ENCODE measurements around the gene RHOA. TPM values are rescaled to one million over a fixed set of nuclear protein-coding genes. Genes with fewer than 3 reads are reported as not detected.

The RHOA gene
- total RNA-seq, 2 donors from 2014 or later: 296 to 343 TPM

DNA sequence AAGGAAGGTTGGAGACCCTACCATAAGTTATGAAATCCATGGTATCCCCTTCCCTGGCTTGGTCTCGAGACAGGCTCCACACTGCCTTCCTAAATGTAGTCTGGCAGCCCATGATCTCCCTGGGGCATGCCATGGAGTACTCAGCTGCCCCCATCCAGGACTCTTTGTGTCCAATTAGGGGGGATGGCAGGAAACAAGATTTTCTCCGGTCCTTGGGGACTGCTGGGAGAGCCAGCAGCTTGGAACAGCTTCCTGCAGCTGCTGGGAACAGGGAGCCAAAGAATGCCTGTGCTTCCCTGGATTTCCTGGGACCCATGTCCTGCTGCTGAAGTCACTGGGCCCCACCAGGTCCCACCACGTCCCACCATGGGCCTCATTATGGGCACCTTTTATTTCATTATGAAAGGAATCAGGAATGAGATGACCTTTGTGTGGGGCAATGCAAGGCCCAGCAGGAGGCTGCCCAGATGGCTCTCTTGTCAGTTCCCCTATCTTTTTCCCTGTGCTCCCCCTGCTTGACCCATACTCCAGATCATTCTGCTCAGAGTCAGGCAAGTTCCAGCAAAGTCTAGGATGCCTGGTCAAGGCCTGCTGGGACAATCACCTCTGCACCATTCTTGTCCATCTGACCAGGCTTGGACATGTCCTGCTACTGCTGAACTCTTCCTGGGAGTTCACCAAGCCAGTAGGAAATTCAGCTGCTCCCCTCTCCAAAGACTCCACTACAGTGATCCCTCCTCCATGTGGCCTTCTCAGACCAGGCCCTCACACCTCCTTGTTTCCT, 43.3 kb upstream of the RHOA start:
- no peak for DNase-seq (ENCODE audit: low spot score)
- intact Hi-C loops (cut with DNase I): no loop called here
- no peak overlapping the region for H3K27ac ChIP-seq
- no peaks in the 10 kb centered on the region for H3K4me1 ChIP-seq (replicated peaks)
- H3K36me3 ChIP-seq: no peaks in the 10 kb centered on the region
- TF ChIP-seq, protein P1, sequence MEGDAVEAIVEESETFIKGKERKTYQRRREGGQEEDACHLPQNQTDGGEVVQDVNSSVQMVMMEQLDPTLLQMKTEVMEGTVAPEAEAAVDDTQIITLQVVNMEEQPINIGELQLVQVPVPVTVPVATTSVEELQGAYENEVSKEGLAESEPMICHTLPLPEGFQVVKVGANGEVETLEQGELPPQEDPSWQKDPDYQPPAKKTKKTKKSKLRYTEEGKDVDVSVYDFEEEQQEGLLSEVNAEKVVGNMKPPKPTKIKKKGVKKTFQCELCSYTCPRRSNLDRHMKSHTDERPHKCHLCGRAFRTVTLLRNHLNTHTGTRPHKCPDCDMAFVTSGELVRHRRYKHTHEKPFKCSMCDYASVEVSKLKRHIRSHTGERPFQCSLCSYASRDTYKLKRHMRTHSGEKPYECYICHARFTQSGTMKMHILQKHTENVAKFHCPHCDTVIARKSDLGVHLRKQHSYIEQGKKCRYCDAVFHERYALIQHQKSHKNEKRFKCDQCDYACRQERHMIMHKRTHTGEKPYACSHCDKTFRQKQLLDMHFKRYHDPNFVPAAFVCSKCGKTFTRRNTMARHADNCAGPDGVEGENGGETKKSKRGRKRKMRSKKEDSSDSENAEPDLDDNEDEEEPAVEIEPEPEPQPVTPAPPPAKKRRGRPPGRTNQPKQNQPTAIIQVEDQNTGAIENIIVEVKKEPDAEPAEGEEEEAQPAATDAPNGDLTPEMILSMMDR (IDR thresholded peaks at IDR 0.05): no peak
- no peak for TF ChIP-seq POLR2AphosphoS5 (IDR thresholded peaks at IDR 0.05)
- no peak for TF ChIP-seq POLR2A (IDR thresholded peaks at IDR 0.05)
- WGBS: 42% methylated on average over 3 of the region's 3 CpGs
- no peak overlapping the region for H3K4me3 ChIP-seq
- no peaks in the 10 kb centered on the region for H3K27me3 ChIP-seq (replicated peaks; ENCODE audit: insufficient read depth)
- H3K9me3 ChIP-seq: no peaks in the 10 kb centered on the region

DNA sequence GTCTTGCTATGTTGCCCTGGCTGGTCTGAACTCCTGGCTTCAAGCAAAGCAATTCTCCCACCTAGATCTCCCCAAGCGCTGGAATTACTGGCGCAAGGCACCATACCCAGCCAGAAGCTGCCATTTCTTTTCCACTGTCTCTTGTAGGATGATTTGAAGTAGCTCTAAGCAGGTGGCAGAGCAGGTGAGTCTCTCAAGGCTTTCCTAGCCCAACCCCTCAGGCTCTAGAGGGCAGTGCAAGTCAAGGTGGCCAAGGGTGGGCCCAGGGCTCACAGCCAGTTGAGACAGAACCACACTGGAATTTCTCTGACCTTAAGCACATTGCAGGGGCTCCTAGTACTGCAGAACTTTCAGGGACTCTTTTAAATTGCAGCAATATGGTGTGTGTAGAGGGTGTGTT, 42.7 kb upstream of the RHOA start:
- Histone ChIP-seq H3K27ac (no peak overlapping the region), H3K9me3 (no peaks in the 10 kb centered on the region), H3K4me1 (replicated peaks) (no peaks in the 10 kb centered on the region), H3K27me3 (replicated peaks; ENCODE audit: insufficient read depth) (no peaks in the 10 kb centered on the region), H3K4me3 (no peak overlapping the region), H3K36me3 (no peaks in the 10 kb centered on the region)
- WGBS: 87% methylated on average over 2 of the region's 2 CpGs
- DNase-seq (ENCODE audit: low spot score): no peak
- intact Hi-C loops (cut with DNase I): no loop called here
- TF ChIP-seq POLR2A (IDR thresholded peaks at IDR 0.05): no peak
- TF ChIP-seq, protein P1 (IDR thresholded peaks at IDR 0.05): peak in 1 of 4 experiments; percentile 20

DNA sequence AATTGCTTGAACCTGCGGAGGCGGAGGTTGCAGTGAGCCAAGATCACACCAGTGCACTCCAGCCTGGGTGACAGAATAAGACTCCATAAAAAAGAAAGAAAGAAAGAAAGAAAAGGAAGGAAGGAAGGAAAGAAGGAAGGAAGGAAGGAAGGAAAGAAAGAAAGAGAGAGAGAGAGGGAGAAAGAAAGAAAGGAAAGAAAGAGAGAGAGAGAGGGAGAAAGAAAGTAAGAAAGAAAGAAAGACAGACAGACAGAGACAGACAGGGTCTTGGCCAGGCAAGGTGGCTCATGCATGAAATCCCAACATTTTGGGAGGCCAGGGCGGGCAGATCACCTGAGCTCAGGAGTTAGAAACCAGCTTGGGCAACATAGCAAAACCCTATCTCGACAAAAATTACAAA, 41.8 kb upstream of the RHOA start:
- intact Hi-C loops (cut with DNase I): no loop called here
- no peaks in the 10 kb centered on the region for H3K4me1 ChIP-seq (replicated peaks)
- H3K27ac ChIP-seq: no peak overlapping the region
- 93% methylated on average over 4 of the region's 4 CpGs for WGBS
- TF ChIP-seq, protein P1 (IDR thresholded peaks at IDR 0.05): no peak
- no peak for TF ChIP-seq POLR2A (IDR thresholded peaks at IDR 0.05)
- no peak for TF ChIP-seq POLR2AphosphoS5 (IDR thresholded peaks at IDR 0.05)
- H3K27me3 ChIP-seq (replicated peaks; ENCODE audit: insufficient read depth): no peaks in the 10 kb centered on the region
- H3K4me3 ChIP-seq: no peak overlapping the region
- H3K9me3 ChIP-seq: no peaks in the 10 kb centered on the region
- no peak for DNase-seq (ENCODE audit: low spot score)
- no peaks in the 10 kb centered on the region for H3K36me3 ChIP-seq

DNA sequence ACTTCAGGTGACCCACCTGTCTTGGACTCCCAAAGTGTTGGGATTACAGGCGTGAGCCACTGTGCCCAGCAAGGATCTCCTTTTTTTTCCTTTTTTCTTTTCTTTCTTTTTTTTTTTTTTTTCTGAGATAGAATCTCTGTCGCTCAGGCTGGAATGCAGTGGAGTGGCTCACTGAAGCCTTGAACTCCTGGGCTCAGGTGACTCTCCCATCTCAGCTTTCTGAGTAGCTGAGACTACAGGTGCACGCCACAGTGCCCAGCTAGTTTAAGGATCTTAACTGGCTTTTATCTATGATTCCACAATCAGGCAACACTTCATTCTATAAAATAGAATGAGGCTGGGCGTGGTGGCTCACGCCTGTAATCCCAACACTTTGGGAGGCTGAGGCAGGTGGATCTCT, 33.6 kb upstream of the RHOA start:
- 80% methylated on average over 5 of the region's 5 CpGs for WGBS
- TF ChIP-seq POLR2AphosphoS5 (IDR thresholded peaks at IDR 0.05) (no peak), POLR2A (IDR thresholded peaks at IDR 0.05) (no peak)
- TF ChIP-seq, protein P1 (IDR thresholded peaks at IDR 0.05): no peak
- Histone ChIP-seq H3K4me3 (no peak overlapping the region), H3K4me1 (replicated peaks) (no peaks in the 10 kb centered on the region), H3K27ac (no peak overlapping the region), H3K36me3 (no peaks in the 10 kb centered on the region), H3K27me3 (replicated peaks; ENCODE audit: insufficient read depth) (no peaks in the 10 kb centered on the region), H3K9me3 (no peaks in the 10 kb centered on the region)
- no peak for DNase-seq (ENCODE audit: low spot score)
- intact Hi-C loops (cut with DNase I): loop anchor here (5.0 to 10.0 kb wide), 2 partner anchors 151 to 273 kb away; partner anchors contain the start of gene KLHDC8B

DNA sequence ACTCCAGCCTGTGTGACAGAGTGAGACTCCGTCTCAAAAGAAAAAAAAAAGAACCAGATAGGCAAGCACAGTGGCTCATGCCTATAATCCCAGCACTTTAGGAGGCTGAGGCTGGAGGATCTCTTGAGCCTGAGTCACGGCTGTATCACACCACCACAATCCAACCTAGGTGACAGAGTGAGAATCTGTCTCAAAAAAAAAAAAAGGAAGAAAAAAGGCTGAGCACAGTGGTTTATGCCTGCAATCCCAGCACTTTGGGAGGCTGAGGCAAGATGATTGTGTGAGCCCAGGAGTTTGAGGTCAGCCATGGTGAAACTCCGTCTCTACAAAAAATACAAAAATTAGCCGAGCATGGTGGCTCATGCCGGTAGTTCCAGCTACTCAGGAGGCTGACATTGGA, 23.0 kb upstream of the RHOA start:
- TF ChIP-seq, protein P1 (IDR thresholded peaks at IDR 0.05): no peak
- TF ChIP-seq POLR2A (IDR thresholded peaks at IDR 0.05) (no peak), POLR2AphosphoS5 (IDR thresholded peaks at IDR 0.05) (no peak)
- H3K4me1 ChIP-seq (replicated peaks): no peaks in the 10 kb centered on the region
- no peak for DNase-seq (ENCODE audit: low spot score)
- 87% methylated on average over 5 of the region's 5 CpGs for WGBS
- H3K36me3 ChIP-seq: no peaks in the 10 kb centered on the region
- no peak overlapping the region for H3K4me3 ChIP-seq
- no peak overlapping the region for H3K27ac ChIP-seq
- intact Hi-C loops (cut with DNase I): no loop called here
- H3K27me3 ChIP-seq (replicated peaks; ENCODE audit: insufficient read depth): no peaks in the 10 kb centered on the region
- no peaks in the 10 kb centered on the region for H3K9me3 ChIP-seq
